GM20000 (cell line): ENCODE results near the gene VMAC.
"Not testable (repeated sequence)": the region's sequence is repeated elsewhere in the genome, so short reads cannot be mapped to it uniquely, and the experiment has no call there.

ENCODE experiments used
- DNase-seq: peaks from one replicate; pipeline ENCODE4 v3.0.0; 2012; ENCODE audit warnings: low spot score
- TF ChIP-seq, protein P1 (sequence below): IDR thresholded peaks from 2 replicates; pipeline ENCODE4 v1.5.1; 2012; ENCODE audit warnings: mild to moderate bottlenecking, control low read depth; ENCODE audit errors: extremely low read depth, missing control alignments

VMAC gene

DNA sequence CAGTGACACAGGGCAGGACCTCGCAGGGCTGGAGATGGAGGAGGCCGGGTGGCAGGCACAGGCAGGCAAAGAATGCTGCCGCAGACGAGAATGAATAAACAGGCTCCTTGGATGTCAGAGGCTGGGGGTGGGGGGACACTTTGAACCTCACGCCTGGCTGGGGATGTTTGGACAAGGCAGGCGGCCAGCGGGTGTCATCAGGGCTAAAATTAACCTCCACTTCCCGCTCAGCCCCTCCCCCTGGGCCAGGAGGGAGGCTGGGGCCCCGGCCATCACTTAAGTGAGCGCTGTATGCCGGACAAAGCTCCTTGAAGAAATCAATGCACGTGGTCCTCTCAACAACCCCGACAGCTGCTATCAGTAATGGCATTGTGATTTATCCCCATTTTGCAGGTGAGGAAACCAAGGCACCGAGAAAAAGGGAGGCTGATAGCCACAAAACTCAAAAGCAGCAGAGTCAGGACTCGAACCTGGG is 24.0 kb upstream of the VMAC start:
- DNase-seq = no peak
- TF ChIP-seq, protein P1, sequence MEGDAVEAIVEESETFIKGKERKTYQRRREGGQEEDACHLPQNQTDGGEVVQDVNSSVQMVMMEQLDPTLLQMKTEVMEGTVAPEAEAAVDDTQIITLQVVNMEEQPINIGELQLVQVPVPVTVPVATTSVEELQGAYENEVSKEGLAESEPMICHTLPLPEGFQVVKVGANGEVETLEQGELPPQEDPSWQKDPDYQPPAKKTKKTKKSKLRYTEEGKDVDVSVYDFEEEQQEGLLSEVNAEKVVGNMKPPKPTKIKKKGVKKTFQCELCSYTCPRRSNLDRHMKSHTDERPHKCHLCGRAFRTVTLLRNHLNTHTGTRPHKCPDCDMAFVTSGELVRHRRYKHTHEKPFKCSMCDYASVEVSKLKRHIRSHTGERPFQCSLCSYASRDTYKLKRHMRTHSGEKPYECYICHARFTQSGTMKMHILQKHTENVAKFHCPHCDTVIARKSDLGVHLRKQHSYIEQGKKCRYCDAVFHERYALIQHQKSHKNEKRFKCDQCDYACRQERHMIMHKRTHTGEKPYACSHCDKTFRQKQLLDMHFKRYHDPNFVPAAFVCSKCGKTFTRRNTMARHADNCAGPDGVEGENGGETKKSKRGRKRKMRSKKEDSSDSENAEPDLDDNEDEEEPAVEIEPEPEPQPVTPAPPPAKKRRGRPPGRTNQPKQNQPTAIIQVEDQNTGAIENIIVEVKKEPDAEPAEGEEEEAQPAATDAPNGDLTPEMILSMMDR = no peak

DNA sequence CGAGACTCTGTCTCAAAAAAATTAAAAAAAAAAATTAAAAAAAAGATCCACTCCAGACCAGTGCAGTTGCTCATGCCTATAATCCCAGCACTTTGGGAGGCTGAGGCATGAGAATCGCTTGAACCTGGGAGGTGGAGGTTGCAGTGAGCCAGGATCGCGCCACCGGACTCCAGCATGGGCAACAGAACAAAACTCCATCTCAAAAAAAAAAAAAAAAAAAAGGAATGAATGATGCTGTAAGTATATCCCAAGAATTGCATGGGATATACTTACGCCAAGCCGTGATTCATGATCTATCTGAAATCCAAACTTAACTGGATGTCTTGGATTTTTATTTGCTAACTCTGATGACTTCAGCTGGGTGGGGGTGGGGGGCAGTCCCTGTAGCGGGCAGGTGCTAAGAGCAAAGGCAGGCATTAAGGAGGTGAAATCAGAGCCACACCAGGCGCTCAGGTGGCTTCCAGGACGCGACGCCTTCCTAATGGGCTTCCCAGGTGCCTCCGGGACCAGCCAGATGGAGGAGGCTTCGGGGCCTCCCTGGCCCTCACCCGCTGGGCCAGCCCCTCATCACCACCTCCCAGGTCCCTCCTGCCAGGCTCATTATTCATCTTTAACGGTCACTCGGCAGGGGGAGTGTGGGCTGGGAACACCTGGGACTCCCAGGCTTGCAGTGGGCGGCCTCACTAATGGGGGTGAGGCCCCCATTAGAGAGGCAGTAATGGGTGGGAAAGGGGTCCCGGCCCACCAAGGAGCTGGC is 23.0 kb upstream of the VMAC start:
- TF ChIP-seq, protein P1 = no peak
- DNase-seq = no peak

DNA sequence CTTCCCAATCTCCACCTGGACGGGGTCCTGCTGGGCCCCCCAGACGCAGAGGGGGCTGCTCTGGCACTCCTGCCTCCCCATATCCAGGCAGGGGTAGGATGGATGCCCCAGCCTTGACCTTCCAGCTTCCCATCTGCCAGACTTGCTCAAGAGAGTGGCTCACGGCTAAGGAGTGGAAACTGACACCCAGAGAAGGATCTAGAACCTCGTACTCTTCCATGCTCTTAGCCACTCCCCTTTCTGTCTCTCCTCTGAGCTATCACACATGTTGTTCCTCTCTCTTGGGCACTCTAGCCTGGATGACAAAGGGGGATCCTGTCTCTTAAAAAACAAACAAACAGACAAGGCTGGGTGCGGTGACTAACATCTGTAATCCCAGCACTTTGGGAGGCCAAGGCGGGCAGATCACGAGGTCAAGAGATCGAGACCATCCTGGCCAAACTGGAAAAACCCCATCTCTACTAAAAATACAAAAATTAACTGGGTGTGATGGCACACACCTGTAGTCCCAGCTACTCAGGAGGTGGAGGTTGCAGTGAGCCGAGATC is 22.2 kb upstream of the VMAC start:
- no peak for DNase-seq
- TF ChIP-seq, protein P1 = no peak

DNA sequence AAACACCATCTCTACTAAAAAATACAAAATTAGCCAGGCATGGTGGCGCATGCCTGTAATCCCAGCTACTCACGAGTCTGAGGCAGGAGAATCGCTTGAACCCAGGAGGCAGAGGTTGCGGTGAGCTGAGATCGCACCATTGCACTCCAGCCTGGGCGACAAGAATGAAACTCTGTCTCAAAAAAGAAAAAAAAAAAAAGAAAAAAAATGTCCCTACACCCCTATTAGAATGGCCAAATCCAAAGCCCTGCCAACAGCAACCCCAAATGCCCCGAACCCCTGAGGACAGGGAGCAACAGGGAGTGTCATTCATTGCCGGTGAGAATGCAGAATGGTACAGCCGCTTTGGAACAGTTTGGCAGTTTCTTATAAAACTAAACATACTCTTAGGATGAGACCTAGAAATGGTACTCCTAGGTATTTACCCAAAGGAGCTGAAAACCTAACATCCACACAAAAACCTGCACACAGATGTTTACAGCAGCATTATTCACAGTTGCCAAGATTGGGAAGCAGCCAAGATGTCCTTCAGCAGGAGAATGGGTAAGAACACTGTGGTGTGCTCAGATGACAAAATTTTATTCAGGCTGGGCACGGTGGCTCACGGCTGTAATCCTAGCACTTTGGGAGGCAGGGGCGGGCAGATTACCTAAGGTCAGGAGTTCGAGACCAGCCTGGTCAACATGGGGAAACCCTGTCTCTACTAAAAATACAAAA is 21.4 kb upstream of the VMAC start:
- not testable (repeated sequence) for DNase-seq

DNA sequence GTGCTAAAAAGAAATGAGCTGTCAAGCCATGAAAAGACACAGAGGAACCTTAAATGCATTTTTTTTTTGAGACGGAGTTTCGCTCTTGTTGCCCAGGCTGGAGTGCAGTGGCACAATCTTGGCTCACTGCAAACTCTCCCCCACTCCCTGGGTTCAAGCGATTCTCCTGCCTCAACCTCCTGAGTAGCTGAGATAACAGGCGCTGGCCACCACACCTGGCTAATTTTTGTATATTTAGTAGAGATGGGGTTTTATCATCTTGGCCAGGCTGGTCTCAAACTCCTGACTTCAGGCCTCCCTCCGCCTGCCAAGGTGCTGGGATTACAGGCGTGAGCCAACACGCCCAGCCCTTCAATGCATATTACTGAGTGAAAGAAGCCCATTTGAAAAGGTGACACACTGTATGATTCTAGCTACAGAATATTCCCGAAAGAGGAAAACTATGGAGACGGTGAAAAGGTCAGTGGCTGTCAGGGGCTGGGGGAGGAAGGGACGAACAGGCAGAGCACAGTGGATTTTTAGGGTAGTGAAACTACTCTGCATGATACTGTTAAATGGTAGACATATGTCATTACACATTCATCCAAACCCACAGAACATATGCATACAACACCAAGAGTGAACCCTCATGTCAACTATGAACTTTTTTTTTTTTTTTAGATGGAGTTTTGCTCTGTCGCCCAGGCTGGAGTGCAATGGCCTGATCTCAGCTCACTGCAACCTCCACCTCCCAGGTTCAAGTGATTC is 20.4 kb upstream of the VMAC start:
- not testable (repeated sequence) for DNase-seq

DNA sequence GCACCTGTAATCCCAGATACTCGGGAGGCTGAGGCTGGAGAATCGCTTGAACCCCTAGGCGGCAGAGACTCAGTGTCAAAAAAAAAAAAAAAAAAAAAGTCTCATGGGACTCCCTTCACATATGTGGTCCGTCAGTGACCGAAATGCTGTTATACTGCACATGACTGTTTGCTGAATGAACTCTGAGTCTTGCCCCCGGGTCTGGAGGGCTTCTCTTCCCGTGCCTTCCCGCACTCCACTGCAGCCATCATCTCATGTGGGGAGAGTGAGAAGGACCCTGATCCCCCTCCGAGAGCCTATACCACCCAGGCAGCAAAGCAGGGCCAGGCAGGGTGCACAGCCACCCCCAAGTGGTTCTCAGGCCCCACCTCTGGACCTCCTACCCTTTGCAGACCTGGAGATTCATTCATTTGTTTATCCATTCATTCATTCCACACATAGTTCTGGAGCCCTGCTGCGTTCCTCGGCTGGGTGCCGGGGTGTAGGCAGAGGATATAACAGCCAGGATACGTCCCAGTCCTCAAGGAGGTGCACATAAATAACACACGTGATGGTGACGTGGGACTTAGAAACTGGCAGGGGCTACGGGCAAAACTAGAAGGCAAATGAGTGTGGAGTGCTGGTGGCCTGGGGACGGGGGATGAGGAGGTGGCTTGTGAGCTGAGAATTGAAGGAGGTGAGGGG is 15.2 kb upstream of the VMAC start:
- no peak for DNase-seq
- TF ChIP-seq, protein P1 = no peak

DNA sequence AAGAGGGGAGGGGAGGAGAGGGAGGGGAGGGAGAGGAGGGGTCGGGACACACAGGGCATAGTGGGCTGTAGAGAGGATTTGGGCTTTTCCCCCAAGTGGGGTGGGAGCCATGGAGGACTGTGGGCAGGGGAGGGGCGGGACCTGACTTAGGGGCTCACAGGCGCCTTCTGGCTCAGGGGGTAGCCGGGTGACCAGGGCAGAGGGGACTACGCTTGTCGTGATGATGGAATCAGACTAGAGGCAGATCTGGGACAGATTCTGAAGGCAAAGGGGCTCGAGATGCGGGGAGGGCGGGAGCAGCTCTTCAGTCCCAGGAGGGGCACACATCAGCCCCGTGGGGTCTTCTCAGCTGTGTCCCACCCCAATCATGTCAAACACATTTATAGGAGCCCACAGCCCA is 14.6 kb upstream of the VMAC start:
- DNase-seq = no peak
- TF ChIP-seq, protein P1 = no peak
